ENCODE measurements around the gene MOV10L1.

Gene MOV10L1

GRCh38 chr22:50174382-50175190, 84.8 kb downstream of the MOV10L1 start:
- H3K4me3 ChIP-seq (ENCODE audit: low read depth, low read length): no peak overlapping the region
- H3K27me3 ChIP-seq (ENCODE audit: insufficient read depth, low read depth, severe bottlenecking): no peaks in the 10 kb centered on the region
- no peaks in the 10 kb centered on the region; the same call in 1 of the 2 replicates for H3K36me3 ChIP-seq
- no peaks in the 10 kb centered on the region for H3K9me3 ChIP-seq (ENCODE audit: severe bottlenecking)
- no peak for DNase-seq
- TF ChIP-seq, protein P1, sequence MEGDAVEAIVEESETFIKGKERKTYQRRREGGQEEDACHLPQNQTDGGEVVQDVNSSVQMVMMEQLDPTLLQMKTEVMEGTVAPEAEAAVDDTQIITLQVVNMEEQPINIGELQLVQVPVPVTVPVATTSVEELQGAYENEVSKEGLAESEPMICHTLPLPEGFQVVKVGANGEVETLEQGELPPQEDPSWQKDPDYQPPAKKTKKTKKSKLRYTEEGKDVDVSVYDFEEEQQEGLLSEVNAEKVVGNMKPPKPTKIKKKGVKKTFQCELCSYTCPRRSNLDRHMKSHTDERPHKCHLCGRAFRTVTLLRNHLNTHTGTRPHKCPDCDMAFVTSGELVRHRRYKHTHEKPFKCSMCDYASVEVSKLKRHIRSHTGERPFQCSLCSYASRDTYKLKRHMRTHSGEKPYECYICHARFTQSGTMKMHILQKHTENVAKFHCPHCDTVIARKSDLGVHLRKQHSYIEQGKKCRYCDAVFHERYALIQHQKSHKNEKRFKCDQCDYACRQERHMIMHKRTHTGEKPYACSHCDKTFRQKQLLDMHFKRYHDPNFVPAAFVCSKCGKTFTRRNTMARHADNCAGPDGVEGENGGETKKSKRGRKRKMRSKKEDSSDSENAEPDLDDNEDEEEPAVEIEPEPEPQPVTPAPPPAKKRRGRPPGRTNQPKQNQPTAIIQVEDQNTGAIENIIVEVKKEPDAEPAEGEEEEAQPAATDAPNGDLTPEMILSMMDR (IDR thresholded peaks at IDR 0.05; ENCODE audit: low read depth, low read length): no peak
- H3K27ac ChIP-seq: no peak overlapping the region

DNA sequence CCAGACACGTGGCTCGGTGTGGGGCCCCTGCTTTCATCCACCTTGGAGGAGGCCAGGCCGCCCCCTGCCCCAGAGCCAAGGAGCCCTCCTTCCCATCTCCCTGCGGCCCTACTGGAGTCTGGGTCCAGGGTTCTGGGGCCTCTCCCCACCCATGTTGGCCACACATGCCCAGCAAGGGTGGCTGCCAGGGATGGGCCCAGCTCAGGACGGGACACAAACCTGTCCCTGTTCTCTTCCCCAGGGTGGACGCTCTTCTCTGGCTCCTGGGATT, 85.3 kb downstream of the MOV10L1 start:
- H3K27ac ChIP-seq: no peak overlapping the region
- TF ChIP-seq, protein P1 (IDR thresholded peaks at IDR 0.05; ENCODE audit: low read depth, low read length): no peak
- no peaks in the 10 kb centered on the region for H3K9me3 ChIP-seq (ENCODE audit: severe bottlenecking)
- H3K36me3 ChIP-seq: no peaks in the 10 kb centered on the region; the same call in 1 of the 2 replicates
- no peak overlapping the region for H3K4me3 ChIP-seq (ENCODE audit: low read depth, low read length)
- no peaks in the 10 kb centered on the region for H3K27me3 ChIP-seq (ENCODE audit: insufficient read depth, low read depth, severe bottlenecking)
- DNase-seq: no peak

- no peaks in the 10 kb centered on the region for H3K9me3 ChIP-seq (ENCODE audit: severe bottlenecking)
- no peaks in the 10 kb centered on the region for H3K27me3 ChIP-seq (ENCODE audit: insufficient read depth, low read depth, severe bottlenecking)
- H3K27ac ChIP-seq: no peak overlapping the region
- no peaks in the 10 kb centered on the region; the same call in 1 of the 2 replicates for H3K36me3 ChIP-seq
- TF ChIP-seq, protein P1 (IDR thresholded peaks at IDR 0.05; ENCODE audit: low read depth, low read length): no peak
- H3K4me3 ChIP-seq (ENCODE audit: low read depth, low read length): no peak overlapping the region
- no peak for DNase-seq
Observed at GRCh38 chr22:50175921-50176849, 86.4 kb downstream of the MOV10L1 start.

DNA sequence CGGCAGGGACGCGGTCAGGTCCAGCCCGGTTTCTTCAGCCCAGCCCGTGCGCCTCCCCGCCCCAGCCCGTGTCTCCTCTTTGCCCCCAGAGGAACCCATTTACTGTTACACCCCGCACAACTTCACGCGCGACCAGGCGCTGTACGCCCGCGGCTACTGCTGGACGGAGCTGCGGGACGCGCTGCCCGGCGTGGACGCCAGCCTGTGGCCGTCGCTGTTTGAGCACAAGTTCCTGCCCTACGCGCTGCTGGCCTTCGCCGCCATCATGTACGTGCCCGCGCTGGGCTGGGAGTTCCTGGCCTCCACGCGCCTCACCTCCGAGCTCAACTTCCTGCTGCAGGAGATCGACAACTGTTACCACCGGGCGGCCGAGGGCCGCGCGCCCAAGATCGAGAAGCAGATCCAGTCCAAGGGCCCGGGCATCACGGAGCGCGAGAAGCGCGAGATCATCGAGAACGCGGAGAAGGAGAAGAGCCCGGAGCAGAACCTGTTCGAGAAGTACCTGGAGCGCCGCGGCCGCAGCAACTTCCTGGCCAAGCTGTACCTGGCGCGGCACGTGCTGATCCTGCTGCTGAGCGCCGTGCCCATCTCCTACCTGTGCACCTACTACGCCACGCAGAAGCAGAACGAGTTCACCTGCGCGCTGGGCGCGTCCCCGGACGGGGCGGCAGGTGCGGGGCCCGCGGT, 87.2 kb downstream of the MOV10L1 start:
- no peak for DNase-seq
- Histone ChIP-seq H3K27me3 (ENCODE audit: insufficient read depth, low read depth, severe bottlenecking) (no peaks in the 10 kb centered on the region), H3K9me3 (ENCODE audit: severe bottlenecking) (no peaks in the 10 kb centered on the region), H3K27ac (no peak overlapping the region), H3K4me3 (ENCODE audit: low read depth, low read length) (no peak overlapping the region), H3K36me3 (no peaks in the 10 kb centered on the region; the same call in 1 of the 2 replicates)
- TF ChIP-seq, protein P1 (IDR thresholded peaks at IDR 0.05; ENCODE audit: low read depth, low read length): no peak

DNA sequence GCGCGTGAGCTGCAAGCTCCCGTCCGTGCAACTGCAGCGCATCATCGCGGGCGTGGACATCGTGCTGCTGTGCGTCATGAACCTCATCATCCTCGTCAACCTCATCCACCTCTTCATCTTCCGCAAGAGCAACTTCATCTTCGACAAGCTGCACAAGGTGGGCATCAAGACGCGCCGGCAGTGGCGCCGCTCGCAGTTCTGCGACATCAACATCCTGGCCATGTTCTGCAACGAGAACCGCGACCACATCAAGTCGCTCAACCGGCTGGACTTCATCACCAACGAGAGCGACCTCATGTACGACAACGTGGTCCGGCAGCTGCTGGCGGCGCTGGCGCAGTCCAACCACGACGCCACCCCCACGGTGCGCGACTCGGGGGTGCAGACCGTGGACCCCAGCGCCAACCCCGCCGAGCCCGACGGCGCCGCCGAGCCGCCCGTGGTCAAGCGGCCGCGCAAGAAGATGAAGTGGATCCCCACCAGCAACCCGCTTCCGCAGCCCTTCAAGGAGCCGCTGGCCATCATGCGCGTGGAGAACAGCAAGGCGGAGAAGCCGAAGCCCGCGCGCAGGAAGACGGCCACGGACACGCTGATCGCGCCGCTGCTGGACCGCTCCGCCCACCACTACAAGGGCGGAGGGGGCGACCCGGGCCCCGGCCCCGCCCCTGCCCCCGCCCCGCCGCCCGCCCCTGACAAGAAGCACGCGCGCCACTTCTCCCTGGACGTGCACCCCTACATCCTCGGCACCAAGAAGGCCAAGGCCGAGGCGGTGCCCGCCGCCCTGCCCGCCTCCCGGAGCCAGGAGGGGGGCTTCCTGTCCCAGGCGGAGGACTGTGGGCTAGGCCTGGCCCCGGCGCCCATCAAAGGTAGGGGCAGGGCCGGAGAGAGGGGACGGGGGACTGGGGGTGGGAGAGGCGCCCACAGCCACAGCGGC, 88.0 kb downstream of the MOV10L1 start:
- Histone ChIP-seq H3K9me3 (ENCODE audit: severe bottlenecking) (no peaks in the 10 kb centered on the region), H3K36me3 (no peaks in the 10 kb centered on the region; the same call in 1 of the 2 replicates)

More for the DNA sequence above, 88.0 kb downstream of the MOV10L1 start:
- H3K27me3 ChIP-seq (ENCODE audit: insufficient read depth, low read depth, severe bottlenecking): no peaks in the 10 kb centered on the region
- no peak overlapping the region for H3K27ac ChIP-seq
- H3K4me3 ChIP-seq (ENCODE audit: low read depth, low read length): no peak overlapping the region
- TF ChIP-seq, protein P1 (IDR thresholded peaks at IDR 0.05; ENCODE audit: low read depth, low read length): no peak
- no peak for DNase-seq
